Measurements from ENCODE around the gene GORASP1.
"Not testable (repeated sequence)": the region's sequence is repeated elsewhere in the genome, so short reads cannot be mapped to it uniquely, and the experiment has no call there.

Gene GORASP1

DNA sequence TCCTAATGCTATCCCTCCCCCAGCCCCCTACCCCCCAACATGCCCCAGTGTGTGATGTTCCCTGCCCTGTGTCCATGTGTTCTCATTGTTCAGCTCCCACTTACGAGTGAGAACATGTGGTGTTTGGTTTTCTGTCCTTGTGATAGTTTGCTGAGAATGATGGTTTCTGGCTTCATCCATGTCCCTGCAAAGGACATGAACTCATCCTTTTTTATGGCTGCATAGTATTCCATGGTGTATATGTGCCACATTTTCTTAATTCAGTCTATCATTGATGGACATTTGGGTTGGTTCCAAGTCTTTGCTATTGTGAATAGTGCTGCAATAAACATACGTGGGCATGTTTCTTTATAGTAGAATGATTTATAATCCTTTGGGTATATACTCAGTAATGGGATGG, 46.2 kb downstream of the GORASP1 start:
- not testable (repeated sequence) for H4K8ac ChIP-seq (ENCODE audit: low read length); H3K18ac ChIP-seq (ENCODE audit: low read depth in 1 of 2, low read length in 2 of 2); H3K4me1 ChIP-seq (ENCODE audit: control insufficient read depth, insufficient read depth, low read depth, low read length); H3K14ac ChIP-seq (ENCODE audit: low read length in 2 of 2); H3K23ac ChIP-seq (ENCODE audit: low read length in 2 of 2); DNase-seq; H3K9me3 ChIP-seq (ENCODE audit: control insufficient read depth, low read length); H3K9ac ChIP-seq (ENCODE audit: low read length); H2BK120ac ChIP-seq (ENCODE audit: low read depth, low read length); H2AFZ ChIP-seq (ENCODE audit: low read depth, low read length); H3K27me3 ChIP-seq (ENCODE audit: control insufficient read depth in 1 of 2, insufficient read depth in 1 of 2, low read length in 2 of 2); H3K27ac ChIP-seq (ENCODE audit: low read length, poor library complexity, severe bottlenecking); H3K4me2 ChIP-seq (ENCODE audit: low read length, poor library complexity, severe bottlenecking); H2BK12ac ChIP-seq (ENCODE audit: low read length in 2 of 2); H3K4ac ChIP-seq (ENCODE audit: low read depth in 1 of 2, low read length in 2 of 2); H2AK5ac ChIP-seq (ENCODE audit: low read length, severe bottlenecking); H3K4me3 ChIP-seq (ENCODE audit: insufficient read depth in 1 of 2, low read depth in 1 of 2, low read length in 2 of 2); H4K91ac ChIP-seq (ENCODE audit: low read length); H2BK15ac ChIP-seq (ENCODE audit: low read depth, poor library complexity, severe bottlenecking); H2BK5ac ChIP-seq (ENCODE audit: low read depth, low read length, poor library complexity, severe bottlenecking)
- H3K79me1 ChIP-seq (replicated peaks; ENCODE audit: low read length, poor library complexity, severe bottlenecking) = peaks cover 17% of the 10 kb centered on the region
- H3K36me3 ChIP-seq (ENCODE audit: control insufficient read depth in 1 of 2, insufficient read depth in 2 of 2, low read depth in 1 of 2, low read length in 2 of 2) = peaks cover 0 to 10% of the 10 kb centered on the region in 2 experiments
- WGBS = 82% methylated on average over 1 of the region's 2 CpGs

DNA sequence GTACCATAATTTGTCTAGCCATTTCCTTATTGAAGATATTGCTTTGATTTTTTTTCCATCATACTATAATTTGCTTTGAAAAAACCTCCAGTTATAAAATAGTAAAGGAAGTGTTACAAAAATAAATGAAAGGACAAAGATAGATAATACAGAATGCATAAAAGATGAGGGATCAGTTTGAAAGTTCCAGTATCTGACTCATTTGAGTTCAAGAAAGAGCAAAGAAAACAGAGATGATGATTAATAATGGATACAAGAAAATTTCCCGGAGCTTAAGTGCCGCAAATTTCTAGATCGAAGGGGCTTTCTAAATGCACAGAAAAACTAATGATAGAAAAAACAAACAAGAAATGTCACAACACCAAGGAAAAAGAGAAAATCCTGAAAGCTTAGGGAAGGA, 51.3 kb downstream of the GORASP1 start:
- H2BK12ac ChIP-seq (ENCODE audit: low read length in 2 of 2) = no peak overlapping the region
- DNase-seq = no peak
- no peak overlapping the region for H3K9ac ChIP-seq (ENCODE audit: low read length)

DNA sequence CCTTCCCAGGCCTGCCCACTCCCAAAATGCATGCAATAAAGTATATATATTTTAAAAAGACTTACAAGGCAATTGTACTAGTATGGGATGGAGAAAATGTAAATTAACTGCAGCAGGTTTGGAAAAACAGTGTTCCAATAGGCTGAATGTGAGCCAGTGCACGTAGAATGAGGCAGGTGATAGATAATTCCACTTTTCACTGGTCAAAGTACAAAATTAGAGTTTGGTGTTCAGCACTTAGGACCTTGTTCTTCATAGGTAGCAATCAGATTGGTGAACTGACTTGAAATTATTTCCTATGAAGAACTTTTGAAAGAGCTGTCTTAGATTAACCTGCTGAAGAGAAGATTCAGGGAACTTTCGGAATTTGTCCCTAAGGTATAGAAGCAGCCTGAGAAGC, 53.7 kb downstream of the GORASP1 start:
- Histone ChIP-seq H2BK12ac (ENCODE audit: low read length in 2 of 2) (no peak overlapping the region), H3K23ac (ENCODE audit: low read length in 2 of 2) (no peak overlapping the region), H2BK120ac (ENCODE audit: low read depth, low read length) (no peak overlapping the region), H3K18ac (ENCODE audit: low read depth in 1 of 2, low read length in 2 of 2) (no peak overlapping the region), H3K27me3 (ENCODE audit: control insufficient read depth in 1 of 2, insufficient read depth in 1 of 2, low read length in 2 of 2) (peaks cover 0 to 7% of the 10 kb centered on the region in 2 experiments), H2BK15ac (ENCODE audit: low read depth, poor library complexity, severe bottlenecking) (no peak overlapping the region), H2AFZ (ENCODE audit: low read depth, low read length) (no peak overlapping the region), H2BK5ac (ENCODE audit: low read depth, low read length, poor library complexity, severe bottlenecking) (no peak overlapping the region), H3K36me3 (ENCODE audit: control insufficient read depth in 1 of 2, insufficient read depth in 2 of 2, low read depth in 1 of 2, low read length in 2 of 2) (peaks cover 0 to 4% of the 10 kb centered on the region in 2 experiments), H3K79me1 (replicated peaks; ENCODE audit: low read length, poor library complexity, severe bottlenecking) (peaks cover 23% of the 10 kb centered on the region), H3K4ac (ENCODE audit: low read depth in 1 of 2, low read length in 2 of 2) (no peak overlapping the region), H4K91ac (ENCODE audit: low read length) (no peak overlapping the region), H3K4me1 (ENCODE audit: control insufficient read depth, insufficient read depth, low read depth, low read length) (peaks cover 1% of the 10 kb centered on the region), H3K9me3 (ENCODE audit: control insufficient read depth, low read length) (no peaks in the 10 kb centered on the region), H3K14ac (ENCODE audit: low read length in 2 of 2) (no peak overlapping the region), H3K9ac (ENCODE audit: low read length) (no peak overlapping the region), H3K4me2 (ENCODE audit: low read length, poor library complexity, severe bottlenecking) (no peak overlapping the region), H2AK5ac (ENCODE audit: low read length, severe bottlenecking) (no peak overlapping the region), H3K27ac (ENCODE audit: low read length, poor library complexity, severe bottlenecking) (no peak overlapping the region), H3K4me3 (ENCODE audit: insufficient read depth in 1 of 2, low read depth in 1 of 2, low read length in 2 of 2) (no peak overlapping the region), H4K8ac (ENCODE audit: low read length) (no peak overlapping the region)
- DNase-seq = no peak
- WGBS = 95% methylated on average over 2 of the region's 2 CpGs

More for the DNA sequence above, 51.3 kb downstream of the GORASP1 start:
- Histone ChIP-seq H4K8ac (ENCODE audit: low read length) (no peak overlapping the region), H2BK5ac (ENCODE audit: low read depth, low read length, poor library complexity, severe bottlenecking) (no peak overlapping the region), H2AK5ac (ENCODE audit: low read length, severe bottlenecking) (no peak overlapping the region), H3K23ac (ENCODE audit: low read length in 2 of 2) (no peak overlapping the region), H3K36me3 (ENCODE audit: control insufficient read depth in 1 of 2, insufficient read depth in 2 of 2, low read depth in 1 of 2, low read length in 2 of 2) (peaks cover 0 to 4% of the 10 kb centered on the region in 2 experiments), H3K27me3 (ENCODE audit: control insufficient read depth in 1 of 2, insufficient read depth in 1 of 2, low read length in 2 of 2) (no peaks in the 10 kb centered on the region), H3K4me2 (ENCODE audit: low read length, poor library complexity, severe bottlenecking) (no peak overlapping the region), H3K4me1 (ENCODE audit: control insufficient read depth, insufficient read depth, low read depth, low read length) (peaks cover 1% of the 10 kb centered on the region), H3K14ac (ENCODE audit: low read length in 2 of 2) (no peak overlapping the region), H3K79me1 (replicated peaks; ENCODE audit: low read length, poor library complexity, severe bottlenecking) (peaks cover 31% of the 10 kb centered on the region), H2BK15ac (ENCODE audit: low read depth, poor library complexity, severe bottlenecking) (no peak overlapping the region), H3K27ac (ENCODE audit: low read length, poor library complexity, severe bottlenecking) (no peak overlapping the region), H4K91ac (ENCODE audit: low read length) (no peak overlapping the region), H2AFZ (ENCODE audit: low read depth, low read length) (no peak overlapping the region), H2BK120ac (ENCODE audit: low read depth, low read length) (no peak overlapping the region), H3K9me3 (ENCODE audit: control insufficient read depth, low read length) (no peaks in the 10 kb centered on the region), H3K4me3 (ENCODE audit: insufficient read depth in 1 of 2, low read depth in 1 of 2, low read length in 2 of 2) (no peak overlapping the region), H3K18ac (ENCODE audit: low read depth in 1 of 2, low read length in 2 of 2) (no peak overlapping the region), H3K4ac (ENCODE audit: low read depth in 1 of 2, low read length in 2 of 2) (no peak overlapping the region)
- WGBS = 90% methylated on average over 3 of the region's 3 CpGs

DNA sequence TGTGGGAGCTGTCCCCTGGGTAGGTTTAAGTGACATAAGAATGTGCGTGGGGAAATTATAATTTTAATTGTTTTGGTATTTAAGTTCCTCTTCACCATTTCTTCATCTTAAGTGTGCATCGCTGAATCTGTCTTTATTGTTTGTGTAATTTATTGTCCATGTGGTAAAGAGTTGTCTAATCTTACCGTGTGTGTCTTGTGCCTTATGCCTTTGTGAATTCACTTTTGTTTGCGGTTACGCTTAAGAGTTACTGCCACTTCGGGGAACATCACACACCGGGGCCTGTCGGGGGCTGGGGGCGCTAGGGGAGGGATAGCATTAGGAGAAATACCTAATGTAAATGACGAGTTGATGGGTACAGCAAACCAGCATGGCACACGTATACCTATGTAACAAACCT, 54.8 kb downstream of the GORASP1 start:
- H3K36me3 ChIP-seq (ENCODE audit: control insufficient read depth in 1 of 2, insufficient read depth in 2 of 2, low read depth in 1 of 2, low read length in 2 of 2) = no peaks in the 10 kb centered on the region
- H2AFZ ChIP-seq (ENCODE audit: low read depth, low read length) = no peak overlapping the region
- H2BK12ac ChIP-seq (ENCODE audit: low read length in 2 of 2) = no peak overlapping the region
- no peak overlapping the region for H4K91ac ChIP-seq (ENCODE audit: low read length)
- peak overlapping the region; percentile 88 for H3K4me2 ChIP-seq (ENCODE audit: low read length, poor library complexity, severe bottlenecking)
- no peak overlapping the region for H3K27ac ChIP-seq (ENCODE audit: low read length, poor library complexity, severe bottlenecking)
- H3K18ac ChIP-seq (ENCODE audit: low read depth in 1 of 2, low read length in 2 of 2) = no peak overlapping the region
- WGBS = 0% methylated on average over 6 of the region's 11 CpGs
- H4K8ac ChIP-seq (ENCODE audit: low read length) = no peak overlapping the region
- H3K23ac ChIP-seq (ENCODE audit: low read length in 2 of 2) = no peak overlapping the region
- H3K4me1 ChIP-seq (ENCODE audit: control insufficient read depth, insufficient read depth, low read depth, low read length) = peaks cover 1% of the 10 kb centered on the region
- peak overlapping the region; percentile 93 for H3K9ac ChIP-seq (ENCODE audit: low read length)
- no peak overlapping the region for H2BK5ac ChIP-seq (ENCODE audit: low read depth, low read length, poor library complexity, severe bottlenecking)
- H3K27me3 ChIP-seq (ENCODE audit: control insufficient read depth in 1 of 2, insufficient read depth in 1 of 2, low read length in 2 of 2) = peaks cover 0 to 7% of the 10 kb centered on the region in 2 experiments
- no peak overlapping the region for H2BK120ac ChIP-seq (ENCODE audit: low read depth, low read length)
- H3K14ac ChIP-seq (ENCODE audit: low read length in 2 of 2) = no peak overlapping the region
- H3K4me3 ChIP-seq (ENCODE audit: insufficient read depth in 1 of 2, low read depth in 1 of 2, low read length in 2 of 2) = peak overlapping the region; percentile 88 to 92
- H3K9me3 ChIP-seq (ENCODE audit: control insufficient read depth, low read length) = no peaks in the 10 kb centered on the region
- H3K4ac ChIP-seq (ENCODE audit: low read depth in 1 of 2, low read length in 2 of 2) = no peak overlapping the region
- no peak overlapping the region for H2AK5ac ChIP-seq (ENCODE audit: low read length, severe bottlenecking)
- H3K79me1 ChIP-seq (replicated peaks; ENCODE audit: low read length, poor library complexity, severe bottlenecking) = peaks cover 16% of the 10 kb centered on the region
- H2BK15ac ChIP-seq (ENCODE audit: low read depth, poor library complexity, severe bottlenecking) = no peak overlapping the region
- DNase-seq = no peak
